OCI-LY3 (cell line): ENCODE data around the gene GSAP.

ENCODE experiments used
- H2AFZ ChIP-seq: fragments of 200-600, 300-600 bp; shearing (Covaris generic); 2 replicates; pipeline ENCODE4 v1.6.0; 2014; ENCODE audit warnings: antibody characterized with exemption, low read depth, low read length
- H3K27ac ChIP-seq: fragments of 200-600, 300-600 bp; sonication (generic); 2 replicates; pipeline ENCODE4 v1.5.1; 2014; ENCODE audit warnings: mild to moderate bottlenecking, low read length, moderate library complexity, mixed read lengths
- H3K27me3 ChIP-seq: fragments of 200-600, 300-600 bp; sonication (generic); 2 replicates; pipeline ENCODE4 v1.6.1; 2014; ENCODE audit warnings: low read depth, low read length, mixed read lengths
- H3K36me3 ChIP-seq: fragments of 200-600, 300-600 bp; sonication (generic); replicated peaks from 2 replicates; pipeline ENCODE3; 2014; ENCODE audit warnings: low read depth, low read length, mixed read lengths
- H3K4me1 ChIP-seq: fragments of 300-600, 200-600 bp; sonication (generic); 2 replicates; pipeline ENCODE4 v1.6.1; 2014; ENCODE audit warnings: low read length, mixed read lengths
- H3K4me2 ChIP-seq: fragments of 200-600, 300-600 bp; sonication (generic); 2 replicates; pipeline ENCODE4 v1.6.1; 2014; ENCODE audit warnings: low read length, mixed read lengths
- H3K4me3 ChIP-seq: fragments of 300-600, 200-600 bp; sonication (generic); 2 replicates; pipeline ENCODE4 v1.5.1; 2014; ENCODE audit warnings: antibody characterized with exemption, mild to moderate bottlenecking, low read length, moderate library complexity
- H3K79me2 ChIP-seq: fragments of 300-600, 200-600 bp; shearing (Covaris generic); 2 replicates; pipeline ENCODE4 v1.6.1; 2014; ENCODE audit warnings: mild to moderate bottlenecking, low read length, mixed read lengths
- H3K9ac ChIP-seq: fragments of 300-600, 200-600 bp; shearing (Covaris generic); 2 replicates; pipeline ENCODE4 v1.6.0; 2014; ENCODE audit warnings: mild to moderate bottlenecking, low read length, moderate library complexity
- H3K9me3 ChIP-seq: fragments of 200-600, 300-600 bp; shearing (Covaris generic); 2 replicates; pipeline ENCODE4 v1.6.1; 2014; ENCODE audit warnings: low read length, mixed read lengths; ENCODE audit not compliant: insufficient read depth
- H4K20me1 ChIP-seq: fragments of 200-600, 300-600 bp; sonication (generic); 2 replicates; pipeline ENCODE4 v1.6.1; 2016; ENCODE audit warnings: low read length, mixed read lengths; ENCODE audit not compliant: insufficient read depth
- EZH2phosphoT487 ChIP-seq: fragments of 200-600 bp; shearing (Covaris generic); IDR thresholded peaks from 2 replicates; pipeline ENCODE4 v1.6.1; 2018; ENCODE audit warnings: antibody characterized with exemption, mixed run types, low read depth
- TF ChIP-seq, protein P1 (sequence below): fragments of 200-600, 300-600 bp; sonication (generic); IDR thresholded peaks from 2 replicates; pipeline ENCODE4 v1.5.1; 2014; ENCODE audit warnings: antibody characterized with exemption, low read length, low read depth

GSAP gene

GRCh38 chr7:77441046-77441445 is 24.9 kb upstream of the GSAP start:
- no peaks in the 10 kb centered on the region for H4K20me1 ChIP-seq
- H3K4me3 ChIP-seq, result no peak overlapping the region
- H3K9ac ChIP-seq, result no peak overlapping the region
- H3K9me3 ChIP-seq, result no peaks in the 10 kb centered on the region
- no peaks in the 10 kb centered on the region for H3K36me3 ChIP-seq
- H3K4me1 ChIP-seq, result no peaks in the 10 kb centered on the region
- no peak overlapping the region for H3K27ac ChIP-seq
- H3K4me2 ChIP-seq, result no peak overlapping the region
- no peaks in the 10 kb centered on the region for H3K27me3 ChIP-seq
- H2AFZ ChIP-seq, result no peak overlapping the region
- no peaks in the 10 kb centered on the region for H3K79me2 ChIP-seq
- TF ChIP-seq, protein P1, sequence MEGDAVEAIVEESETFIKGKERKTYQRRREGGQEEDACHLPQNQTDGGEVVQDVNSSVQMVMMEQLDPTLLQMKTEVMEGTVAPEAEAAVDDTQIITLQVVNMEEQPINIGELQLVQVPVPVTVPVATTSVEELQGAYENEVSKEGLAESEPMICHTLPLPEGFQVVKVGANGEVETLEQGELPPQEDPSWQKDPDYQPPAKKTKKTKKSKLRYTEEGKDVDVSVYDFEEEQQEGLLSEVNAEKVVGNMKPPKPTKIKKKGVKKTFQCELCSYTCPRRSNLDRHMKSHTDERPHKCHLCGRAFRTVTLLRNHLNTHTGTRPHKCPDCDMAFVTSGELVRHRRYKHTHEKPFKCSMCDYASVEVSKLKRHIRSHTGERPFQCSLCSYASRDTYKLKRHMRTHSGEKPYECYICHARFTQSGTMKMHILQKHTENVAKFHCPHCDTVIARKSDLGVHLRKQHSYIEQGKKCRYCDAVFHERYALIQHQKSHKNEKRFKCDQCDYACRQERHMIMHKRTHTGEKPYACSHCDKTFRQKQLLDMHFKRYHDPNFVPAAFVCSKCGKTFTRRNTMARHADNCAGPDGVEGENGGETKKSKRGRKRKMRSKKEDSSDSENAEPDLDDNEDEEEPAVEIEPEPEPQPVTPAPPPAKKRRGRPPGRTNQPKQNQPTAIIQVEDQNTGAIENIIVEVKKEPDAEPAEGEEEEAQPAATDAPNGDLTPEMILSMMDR, result no peak
- TF ChIP-seq EZH2phosphoT487, result no peak

DNA sequence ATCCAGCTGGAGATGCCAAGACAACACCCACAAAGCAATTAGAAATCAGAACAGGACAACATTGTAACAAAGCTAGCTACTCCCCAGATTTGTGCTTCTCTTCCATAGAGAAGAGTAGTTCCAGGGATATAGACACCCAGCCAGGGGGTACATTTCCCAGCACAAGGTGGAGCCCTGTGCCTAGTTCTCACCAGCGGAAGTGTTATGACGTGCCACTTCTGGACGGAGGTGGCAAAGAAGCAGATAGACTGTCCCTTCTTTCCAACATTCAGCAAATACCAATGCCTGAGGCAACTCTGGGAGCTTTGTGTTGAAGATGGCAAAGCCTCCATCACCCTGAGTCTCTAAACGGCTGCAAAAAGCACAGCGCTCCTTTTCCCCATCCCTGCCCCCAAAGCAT is 23.4 kb upstream of the GSAP start:
- Histone ChIP-seq H2AFZ (peak overlapping the region; percentile 71; the same call in 1 of the 2 replicates), H3K9me3 (no peaks in the 10 kb centered on the region), H3K4me3 (peak overlapping the region; percentile 40), H3K27ac (no peak overlapping the region), H3K4me2 (peak overlapping the region; percentile 35), H3K9ac (no peak overlapping the region), H3K27me3 (peaks cover 2% of the 10 kb centered on the region; the same call in 1 of the 2 replicates), H3K36me3 (no peaks in the 10 kb centered on the region), H3K4me1 (no peaks in the 10 kb centered on the region), H4K20me1 (no peaks in the 10 kb centered on the region), H3K79me2 (no peaks in the 10 kb centered on the region)
- no peak for TF ChIP-seq EZH2phosphoT487
- TF ChIP-seq, protein P1, result peak; percentile 50

DNA sequence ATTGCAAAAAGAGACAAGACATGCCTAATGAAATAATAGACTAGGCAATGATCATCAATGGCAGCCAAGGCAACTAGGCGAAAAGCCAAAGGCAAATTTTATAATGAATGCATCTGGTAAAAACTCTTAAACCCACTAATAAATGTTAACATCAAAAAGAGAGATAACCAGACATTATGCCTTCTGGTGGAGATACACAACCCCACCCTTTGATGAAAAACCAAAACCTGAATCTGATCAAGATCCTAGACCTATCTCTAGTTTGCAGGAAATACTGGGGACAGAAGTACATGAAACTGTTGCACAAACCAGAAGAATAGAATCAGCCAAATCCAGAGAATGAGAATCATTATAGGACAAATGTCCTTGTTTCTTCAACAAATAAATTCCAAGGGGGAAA is 22.0 kb upstream of the GSAP start:
- Histone ChIP-seq H3K4me1 (no peaks in the 10 kb centered on the region), H3K4me2 (no peak overlapping the region), H2AFZ (no peak overlapping the region), H3K36me3 (no peaks in the 10 kb centered on the region), H3K9me3 (no peaks in the 10 kb centered on the region), H3K9ac (no peak overlapping the region), H3K4me3 (no peak overlapping the region), H3K79me2 (no peaks in the 10 kb centered on the region), H4K20me1 (no peaks in the 10 kb centered on the region), H3K27me3 (peaks cover 7% of the 10 kb centered on the region; the same call in 1 of the 2 replicates), H3K27ac (no peak overlapping the region)
- no peak for TF ChIP-seq EZH2phosphoT487
- TF ChIP-seq, protein P1, result no peak

DNA sequence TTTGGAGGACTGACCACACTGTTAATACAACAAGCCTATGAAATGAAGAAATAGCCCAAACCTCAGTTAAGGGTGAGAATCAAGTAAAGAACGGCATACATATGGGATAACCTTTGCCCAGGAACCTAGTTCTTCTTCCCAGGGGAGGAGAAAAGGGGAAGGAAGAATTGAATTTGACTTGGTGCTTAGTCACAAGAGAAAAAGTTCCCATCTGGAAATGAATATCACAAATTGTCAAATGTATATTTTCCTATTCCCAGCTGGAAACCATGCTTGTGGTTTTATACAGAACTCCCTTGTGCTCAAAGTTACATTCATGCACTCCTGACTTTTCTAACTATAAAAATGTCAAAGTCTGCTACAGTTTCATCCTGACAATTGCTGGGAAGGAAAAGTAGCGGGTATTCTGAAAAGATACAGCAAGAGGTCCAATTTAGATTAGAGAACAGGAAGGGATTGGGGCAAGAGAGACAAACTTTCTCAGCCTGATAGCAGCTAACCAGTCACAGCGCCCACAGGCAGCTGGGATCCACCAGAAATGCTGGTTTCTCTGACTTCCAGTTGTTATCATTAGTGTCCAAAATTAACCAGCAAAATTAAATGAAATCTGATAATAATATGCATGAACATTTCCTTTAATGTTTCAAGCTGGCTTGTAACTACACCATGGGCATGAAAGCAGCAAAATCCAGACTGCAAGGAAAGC is 18.6 kb upstream of the GSAP start:
- H3K4me3 ChIP-seq, result no peak overlapping the region
- H3K79me2 ChIP-seq, result no peaks in the 10 kb centered on the region
- H2AFZ ChIP-seq, result no peak overlapping the region
- no peak overlapping the region for H3K9ac ChIP-seq
- no peak for TF ChIP-seq EZH2phosphoT487
- TF ChIP-seq, protein P1, result no peak
- no peak overlapping the region for H3K27ac ChIP-seq
- peaks cover 7% of the 10 kb centered on the region; the same call in 1 of the 2 replicates for H3K27me3 ChIP-seq
- no peaks in the 10 kb centered on the region for H3K4me1 ChIP-seq
- no peaks in the 10 kb centered on the region for H4K20me1 ChIP-seq
- H3K36me3 ChIP-seq, result no peaks in the 10 kb centered on the region
- no peaks in the 10 kb centered on the region for H3K9me3 ChIP-seq
- no peak overlapping the region for H3K4me2 ChIP-seq
